ENCODE results near the gene GUCY2C.

GUCY2C gene

DNA sequence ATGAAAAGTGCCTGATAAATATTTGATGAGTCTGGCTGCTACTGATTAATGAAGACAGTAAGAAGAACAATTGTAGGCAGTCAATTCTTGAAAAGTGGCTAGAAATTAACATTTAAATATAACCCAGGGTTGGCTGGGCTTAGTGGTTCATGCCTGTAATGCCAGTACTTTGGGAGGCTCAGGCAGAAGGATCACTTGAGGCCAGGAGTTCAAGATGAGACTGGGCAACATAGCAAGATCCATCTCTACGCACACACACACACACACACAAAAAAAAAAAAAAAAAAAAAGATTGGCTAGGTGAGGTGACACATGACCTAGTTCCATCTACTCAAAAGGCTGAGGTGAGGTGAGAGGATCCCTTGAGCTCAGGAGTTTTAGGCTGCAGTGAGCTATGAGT, 120.8 kb downstream of the GUCY2C start:
- no peak for DNase-seq (ENCODE audit: low read depth in 2 of 2, low spot score in 1 of 2)

DNA sequence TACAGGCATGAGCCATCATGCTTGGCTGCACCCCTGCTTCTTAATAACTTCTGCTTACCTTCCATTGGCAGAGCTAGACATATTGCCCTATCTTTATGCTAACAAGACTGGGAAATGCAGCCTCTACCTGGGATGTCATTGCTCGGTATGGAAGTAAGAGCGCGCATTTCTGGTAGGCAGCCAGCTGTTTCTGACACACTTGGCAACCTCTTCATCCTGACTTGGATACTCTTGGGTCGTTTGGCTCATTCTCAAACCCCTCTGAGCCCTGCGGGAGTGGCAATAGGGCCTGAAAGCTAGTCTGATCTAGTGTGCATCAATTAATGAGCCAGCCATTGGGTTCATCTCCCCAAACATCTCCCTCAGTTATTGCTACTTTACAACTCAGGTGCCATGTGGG, 123.3 kb downstream of the GUCY2C start:
- DNase-seq (ENCODE audit: low read depth in 2 of 2, low spot score in 1 of 2): no peak

DNA sequence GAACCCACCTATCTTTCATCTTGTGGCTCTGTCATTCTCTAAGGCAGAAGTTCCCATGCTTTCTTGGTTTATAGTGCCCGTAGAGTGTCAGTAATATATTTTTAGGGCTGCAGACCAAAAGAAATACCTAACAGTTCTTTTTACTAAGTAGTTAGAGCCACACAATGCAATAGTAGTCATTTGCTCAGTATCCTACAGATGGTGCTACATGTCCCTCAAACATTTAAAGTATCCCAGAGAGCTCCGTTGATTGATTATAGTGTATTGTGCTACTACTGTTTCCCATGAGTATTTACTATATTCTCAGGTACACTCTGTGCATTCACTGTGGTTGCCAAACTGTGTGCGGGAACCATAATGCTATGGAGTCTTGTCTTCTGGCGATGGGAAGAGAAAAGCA, 124.0 kb downstream of the GUCY2C start:
- DNase-seq (ENCODE audit: low read depth in 2 of 2, low spot score in 1 of 2): no peak

DNA sequence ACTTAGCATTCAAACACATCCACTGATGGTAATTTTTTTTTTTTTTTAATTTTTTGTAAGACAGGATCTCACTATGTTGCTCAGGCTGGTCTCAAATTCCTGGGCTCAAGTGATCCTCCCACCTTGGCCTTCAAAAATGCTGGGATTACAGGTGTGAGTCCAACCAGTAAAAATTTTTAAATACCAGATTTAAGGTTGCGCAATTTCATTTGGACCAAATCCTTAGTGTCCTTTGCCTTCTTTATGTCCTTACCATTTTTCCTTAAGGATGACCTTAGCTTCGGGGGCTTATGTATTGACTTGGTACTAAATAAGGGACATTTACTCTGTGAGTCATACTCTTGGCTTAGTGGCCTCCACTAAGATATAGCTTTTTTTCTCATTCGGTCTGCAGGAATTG, 124.6 kb downstream of the GUCY2C start:
- no peak for DNase-seq (ENCODE audit: low read depth in 2 of 2, low spot score in 1 of 2)

DNA sequence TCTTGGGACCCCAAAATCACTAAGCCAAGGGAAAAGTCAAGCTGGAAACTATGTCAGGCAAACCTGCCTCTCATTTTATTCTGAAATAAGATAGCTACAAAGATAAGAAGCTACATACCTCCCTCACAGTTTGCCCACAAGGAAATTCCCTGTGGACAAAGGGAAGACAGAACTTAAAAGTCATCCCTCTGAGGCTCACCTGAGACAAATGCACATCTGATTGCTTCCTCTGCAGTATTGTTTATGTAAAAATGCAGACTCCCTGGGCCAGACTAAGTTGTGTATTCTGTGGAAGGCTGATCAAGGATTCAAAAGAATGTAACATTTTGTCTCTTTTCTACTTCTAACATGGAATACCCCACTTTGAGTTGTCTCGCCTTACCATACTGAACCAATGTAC, 126.2 kb downstream of the GUCY2C start:
- no peak for DNase-seq (ENCODE audit: low read depth in 2 of 2, low spot score in 1 of 2)

DNA sequence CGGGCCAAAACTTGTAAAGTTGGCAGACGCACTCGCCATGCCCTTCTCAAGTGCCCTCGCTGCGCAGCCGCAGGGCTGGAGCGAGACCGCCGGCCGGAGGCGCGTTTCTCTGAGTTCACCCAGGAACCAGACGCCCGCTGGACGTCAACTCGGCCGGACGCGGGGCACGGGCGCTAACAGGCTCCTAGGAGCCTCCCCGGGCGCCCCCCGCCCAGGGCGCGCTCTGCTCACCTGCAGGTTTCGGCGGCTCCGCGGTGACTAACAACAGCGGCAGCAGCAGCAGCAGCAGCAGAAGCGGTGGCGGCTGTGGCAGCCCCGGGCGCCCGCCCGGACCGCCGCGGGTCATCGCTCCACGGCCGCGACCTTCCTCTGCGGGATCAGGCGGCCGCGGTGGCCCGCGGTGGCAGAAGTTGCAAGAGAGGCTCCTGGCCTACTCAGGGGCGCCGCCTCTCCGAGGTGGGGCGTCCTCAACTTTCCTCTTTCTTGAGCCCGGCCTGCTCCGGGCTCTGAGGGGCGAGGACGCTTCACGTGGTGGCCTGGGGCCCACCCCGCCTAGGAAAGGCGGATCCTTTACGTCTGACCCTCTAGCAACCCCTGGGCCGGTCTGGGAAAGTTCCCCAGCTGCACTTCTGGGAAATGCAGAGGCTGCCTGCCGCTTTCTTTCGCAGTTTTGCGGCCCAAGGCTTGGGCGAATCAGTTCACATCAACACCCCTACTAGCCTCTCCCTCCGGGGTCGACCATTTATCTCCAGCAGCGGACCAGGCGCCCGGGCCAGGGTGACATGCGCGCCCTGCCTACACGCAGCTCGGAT, 128.8 kb downstream of the GUCY2C start, which contains the start of gene PLBD1:
TSS of gene PLBD1 (minus strand) at position 533 of the 812 bp plus-strand sequence. CDS start at position 346, 187 bp downstream.
- DNase-seq (ENCODE audit: low read depth in 2 of 2, low spot score in 1 of 2): no peak

DNA sequence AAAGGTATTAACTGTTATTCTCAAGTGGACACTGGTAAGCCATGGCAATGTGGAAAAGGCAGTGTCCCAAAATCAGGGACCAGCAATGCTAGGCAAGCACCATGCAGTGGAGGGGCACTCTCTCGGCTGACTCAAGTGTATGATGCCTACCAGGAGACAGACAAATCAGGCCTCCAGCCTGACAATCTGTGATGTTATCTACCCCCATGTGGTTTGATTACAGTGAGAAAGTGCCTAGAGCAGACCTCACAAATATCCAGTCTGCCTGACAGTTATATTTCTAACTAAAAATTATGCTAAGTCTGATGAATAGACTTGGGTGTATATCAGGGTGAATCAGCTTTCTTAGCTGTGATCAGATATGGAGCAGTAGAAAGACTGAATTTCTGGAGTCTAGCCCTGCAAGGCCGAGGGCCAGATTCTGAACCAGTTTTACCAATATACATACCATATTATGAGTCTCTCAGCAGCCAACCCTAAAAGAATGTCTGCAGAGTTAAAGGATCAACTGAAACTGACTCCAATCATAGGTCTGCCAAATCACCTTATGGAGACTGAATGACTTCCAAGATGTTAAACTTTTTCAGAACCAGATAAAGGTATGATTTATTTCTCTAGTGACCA, 132.0 kb downstream of the GUCY2C start:
- no peak for DNase-seq (ENCODE audit: low read depth in 2 of 2, low spot score in 1 of 2)

DNA sequence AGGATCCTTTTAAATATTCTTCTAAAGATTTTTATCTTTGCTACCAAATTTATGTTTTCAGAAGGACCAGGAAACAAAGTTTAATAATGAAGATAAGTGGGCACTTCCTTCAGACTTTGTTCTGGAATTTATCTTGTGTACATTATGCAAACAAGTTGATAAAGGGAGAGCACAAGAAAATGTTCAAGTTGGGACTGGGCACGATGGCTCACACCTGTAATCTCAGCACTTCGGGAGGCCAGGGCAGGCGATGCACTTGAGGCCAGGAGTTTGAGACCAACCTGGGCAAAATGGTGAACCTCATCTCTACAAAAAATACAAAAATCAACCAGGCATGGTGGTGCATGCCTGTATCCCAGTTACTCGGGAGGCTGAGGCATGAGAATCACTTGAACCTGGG, 133.4 kb downstream of the GUCY2C start:
- DNase-seq (ENCODE audit: low read depth in 2 of 2, low spot score in 1 of 2): no peak

Data from stimulated activated CD8-positive, alpha-beta memory T cell treated with anti-CD3 and anti-CD28 coated beads, Interleukin-4, amount 100 ng/mL, for 1 hour (primary cell).